Activated naive CD4-positive, alpha-beta T cell treated with anti-CD3 and anti-CD28 coated beads for 36 hours (primary cell): ENCODE measurements around the gene SHPK. TPM values are rescaled to one million over a fixed set of nuclear protein-coding genes. Genes with fewer than 3 reads are reported as not detected.

Source experiments
- CTCF ChIA-PET: fragments of 350-600 bp; sonication (Branson Sonifier 250); formaldehyde crosslinking; loops from one replicate; lab custom pipeline; 2021; ENCODE audit warnings: antibody characterized with exemption; lab: Charles Lee
- DNase-seq: peaks from one replicate; pipeline ENCODE4 v3.0.0-alpha.2; 2020
- H3K27ac Mint-ChIP-seq: one replicate; pipeline ENCODE4 v1.8.0; 2021; ENCODE audit warnings: mild to moderate bottlenecking, mixed read lengths
- H3K27me3 Mint-ChIP-seq: one replicate; pipeline ENCODE4 v1.8.0; 2021; ENCODE audit warnings: low read depth, mixed read lengths
- H3K36me3 Mint-ChIP-seq: one replicate; pipeline ENCODE4 v1.8.0; 2021; ENCODE audit warnings: low read depth, mixed read lengths
- H3K4me1 Mint-ChIP-seq: one replicate; pipeline ENCODE4 v1.8.0; 2021; ENCODE audit warnings: low read depth, mixed read lengths
- H3K4me3 Mint-ChIP-seq: one replicate; pipeline ENCODE4 v1.8.0; 2021; ENCODE audit warnings: mild to moderate bottlenecking, moderate library complexity, mixed read lengths
- H3K9me3 Mint-ChIP-seq: one replicate; pipeline ENCODE4 v1.8.0; 2021; ENCODE audit warnings: mixed read lengths
- intact Hi-C: fragments of 100-400 bp; cut with micrococcal nuclease; formaldehyde crosslinking; loops from one replicate; pipeline ENCODE4 v1.15.1; 2023
- total RNA-seq, 2 experiments: library from RNA; stranded (reverse); gene quantifications; one replicate each; pipeline ENCODE4 v1.2.3, GENCODE V29; 2021

The SHPK gene
- total RNA-seq = 1 to 10 TPM; 6.9 to 7.5 TPM

DNA sequence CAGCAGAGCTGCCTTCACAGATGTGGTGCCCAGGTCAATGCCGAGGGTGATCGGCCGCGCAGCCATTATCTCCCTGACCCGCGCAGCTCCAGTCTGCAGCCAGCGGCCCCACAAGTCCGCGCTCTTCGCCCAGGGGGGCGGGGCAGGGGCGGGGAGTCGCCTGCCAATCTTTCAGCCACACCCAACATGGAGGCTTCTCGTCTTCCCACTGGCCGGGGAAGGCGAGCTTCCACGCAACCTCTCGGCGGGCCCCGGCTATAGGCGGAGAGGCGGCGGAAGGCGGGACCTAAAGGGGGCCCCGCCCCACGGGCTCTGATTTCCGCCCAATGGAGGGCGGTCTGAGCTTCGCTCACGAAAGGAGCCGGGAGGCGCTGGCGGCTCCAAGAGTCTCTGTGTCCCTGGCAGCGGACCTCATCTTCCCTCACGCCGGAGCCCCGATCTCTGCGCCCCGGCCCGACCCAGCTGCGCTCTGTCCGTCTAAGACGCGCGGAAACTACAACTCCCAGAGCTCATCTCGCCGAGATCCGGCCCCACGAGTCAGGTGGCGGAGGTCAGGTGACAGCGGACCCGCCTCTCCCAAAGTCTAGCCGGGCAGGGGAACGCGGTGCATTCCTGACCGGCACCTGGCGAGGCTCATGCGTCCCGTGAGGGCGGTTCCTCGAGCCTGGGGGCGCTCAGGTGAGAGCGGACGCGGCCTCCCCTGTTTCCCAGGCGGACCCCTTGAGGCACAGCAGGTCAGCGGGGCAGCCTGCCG, at the start of gene SHPK, which contains the start of gene CTNS:
TSS of gene SHPK (minus strand) at position 97 of the 754 bp plus-strand sequence. CDS start at position 66, 31 bp downstream.
TSS of gene CTNS (plus strand) at position 607 of the 754 bp plus-strand sequence. CDS start 3,447 bp downstream, outside the sequence.
- peaks cover 30% of the 10 kb centered on the region for H3K4me1 Mint-ChIP-seq
- H3K27ac Mint-ChIP-seq = peak within 1 kb of the TSS; percentile 99
- intact Hi-C loops = loop anchor here (1.0 kb wide), 3 partner anchors 32 to 257 kb away; partner anchors contain the start of genes CAMKK1, EMC6, NCBP3 and TAX1BP3
- peaks cover 2% of the 10 kb centered on the region for H3K36me3 Mint-ChIP-seq
- CTCF ChIA-PET = interaction anchor here (0.7 to 1.2 kb wide), 2 partner anchors 100 to 192 kb away, joined by 3 read pairs; no protein-coding TSS in a partner anchor
- DNase-seq = peak; percentile 95
- no peaks in the 10 kb centered on the region for H3K27me3 Mint-ChIP-seq
- peak within 1 kb of the TSS; percentile 95 for H3K4me3 Mint-ChIP-seq
- no peaks in the 10 kb centered on the region for H3K9me3 Mint-ChIP-seq

DNA sequence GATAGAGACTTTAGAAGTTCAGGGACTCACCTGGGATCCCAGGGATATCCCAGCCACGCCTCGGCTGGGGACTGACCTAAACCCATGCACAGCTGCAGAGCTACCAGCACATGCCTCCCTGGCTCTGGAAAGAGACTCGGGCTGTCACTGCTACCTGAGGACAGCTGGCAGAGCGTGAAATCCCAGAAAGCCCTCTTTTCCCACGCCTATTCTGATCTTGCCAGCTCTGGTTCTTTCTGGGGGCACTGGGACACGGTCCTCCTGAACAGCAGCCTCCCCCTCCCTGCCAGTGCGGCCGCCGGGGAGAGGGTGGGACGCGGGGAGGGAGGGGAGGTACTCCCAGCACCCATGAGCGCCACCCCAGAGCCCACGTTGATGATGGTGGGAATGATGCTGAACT, 49.1 kb upstream of the SHPK start:
- no peak overlapping the region for H3K4me3 Mint-ChIP-seq
- H3K9me3 Mint-ChIP-seq = no peaks in the 10 kb centered on the region
- H3K4me1 Mint-ChIP-seq = peaks cover 7% of the 10 kb centered on the region
- peaks cover 13% of the 10 kb centered on the region for H3K36me3 Mint-ChIP-seq
- CTCF ChIA-PET = no interaction called here
- DNase-seq = no peak
- H3K27ac Mint-ChIP-seq = no peak overlapping the region
- intact Hi-C loops = no loop called here
- H3K27me3 Mint-ChIP-seq = no peaks in the 10 kb centered on the region

- Mint-ChIP-seq H3K36me3 (peaks cover 7% of the 10 kb centered on the region), H3K4me3 (no peak overlapping the region), H3K9me3 (no peaks in the 10 kb centered on the region), H3K27ac (no peak overlapping the region), H3K27me3 (no peaks in the 10 kb centered on the region), H3K4me1 (peaks cover 7% of the 10 kb centered on the region)
- intact Hi-C loops = loop anchor here (2.0 to 5.0 kb wide), 4 partner anchors 40 to 164 kb away; partner anchors contain the start of genes HASPIN and NCBP3
- CTCF ChIA-PET = interaction anchor here (0.6 to 2.7 kb wide), 24 partner anchors 9 to 1333 kb away, joined by 3 to 27 read pairs (median 4); partner anchors contain the start of genes HASPIN and P2RX5
- DNase-seq = peak; percentile 72
These were observed 47.0 kb upstream of the SHPK start for GRCh38 chr17:3683054-3683511.

DNA sequence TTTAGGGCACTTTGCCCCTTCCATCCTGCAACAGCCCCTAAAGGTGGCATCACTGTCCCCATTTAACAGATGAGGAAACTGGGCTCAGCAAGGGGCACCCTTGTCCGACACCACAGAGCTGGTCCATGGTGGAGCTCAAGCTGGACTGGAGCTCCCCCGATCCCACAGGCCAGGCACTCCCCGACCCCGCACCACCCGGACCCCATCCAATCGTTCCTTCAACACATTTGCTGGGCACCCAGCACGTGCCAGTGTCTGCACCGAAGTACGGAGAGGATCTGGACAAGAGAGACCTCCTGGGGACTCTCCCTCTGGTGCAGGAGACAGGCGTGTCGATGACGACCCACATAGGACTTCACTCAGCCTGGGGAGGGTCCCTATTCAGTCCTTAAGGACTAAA, 46.0 kb upstream of the SHPK start:
- H3K27ac Mint-ChIP-seq = no peak overlapping the region
- intact Hi-C loops = loop anchor here (2.0 to 5.0 kb wide), 4 partner anchors 41 to 165 kb away; partner anchors contain the start of genes HASPIN and NCBP3
- no peak overlapping the region for H3K4me3 Mint-ChIP-seq
- H3K4me1 Mint-ChIP-seq = peaks cover 7% of the 10 kb centered on the region
- peaks cover 7% of the 10 kb centered on the region for H3K36me3 Mint-ChIP-seq
- CTCF ChIA-PET = interaction anchor here (0.6 to 2.7 kb wide), 9 partner anchors 18 to 147 kb away, joined by 4 to 27 read pairs (median 5); partner anchors contain the start of gene HASPIN
- no peaks in the 10 kb centered on the region for H3K27me3 Mint-ChIP-seq
- no peak for DNase-seq
- H3K9me3 Mint-ChIP-seq = no peaks in the 10 kb centered on the region

DNA sequence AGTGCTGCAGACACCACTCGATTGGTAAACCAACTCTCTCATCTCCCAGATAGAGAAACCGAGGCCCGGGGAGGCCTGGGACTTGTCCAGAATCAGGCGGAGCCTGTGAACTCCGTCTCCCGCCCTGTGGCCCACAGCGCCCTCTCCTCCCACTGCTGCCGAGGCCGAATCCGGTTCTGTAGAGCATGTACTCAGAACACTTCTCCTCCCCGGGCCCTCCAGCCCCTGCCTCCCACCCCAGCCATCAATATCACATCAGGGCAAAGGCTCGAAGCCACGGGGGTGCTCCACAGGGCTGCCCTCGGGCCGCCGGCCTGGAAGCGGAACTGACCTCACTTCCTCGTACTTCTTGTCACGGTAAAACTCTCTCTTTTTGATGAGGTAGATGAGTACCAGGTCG, 45.5 kb upstream of the SHPK start:
- no peaks in the 10 kb centered on the region for H3K27me3 Mint-ChIP-seq
- H3K27ac Mint-ChIP-seq = no peak overlapping the region
- CTCF ChIA-PET = interaction anchor here (1.4 to 2.7 kb wide), 2 partner anchors 48 to 57 kb away, joined by 4 to 27 read pairs; no protein-coding TSS in a partner anchor
- no peaks in the 10 kb centered on the region for H3K9me3 Mint-ChIP-seq
- intact Hi-C loops = loop anchor here (5.0 kb wide), 1 partner anchor 166 kb away; the partner anchor contains the start of gene NCBP3
- no peak overlapping the region for H3K4me3 Mint-ChIP-seq
- peaks cover 7% of the 10 kb centered on the region for H3K4me1 Mint-ChIP-seq
- no peak for DNase-seq
- peaks cover 7% of the 10 kb centered on the region for H3K36me3 Mint-ChIP-seq

GRCh38 chr17:3681057-3681456, 45.0 kb upstream of the SHPK start:
- CTCF ChIA-PET = no interaction called here
- no peaks in the 10 kb centered on the region for H3K27me3 Mint-ChIP-seq
- intact Hi-C loops = loop anchor here (5.0 kb wide), 1 partner anchor 166 kb away; the partner anchor contains the start of gene NCBP3
- no peak for DNase-seq
- H3K27ac Mint-ChIP-seq = no peak overlapping the region
- no peak overlapping the region for H3K4me3 Mint-ChIP-seq
- H3K4me1 Mint-ChIP-seq = peaks cover 7% of the 10 kb centered on the region
- peaks cover 7% of the 10 kb centered on the region for H3K36me3 Mint-ChIP-seq
- no peaks in the 10 kb centered on the region for H3K9me3 Mint-ChIP-seq

DNA sequence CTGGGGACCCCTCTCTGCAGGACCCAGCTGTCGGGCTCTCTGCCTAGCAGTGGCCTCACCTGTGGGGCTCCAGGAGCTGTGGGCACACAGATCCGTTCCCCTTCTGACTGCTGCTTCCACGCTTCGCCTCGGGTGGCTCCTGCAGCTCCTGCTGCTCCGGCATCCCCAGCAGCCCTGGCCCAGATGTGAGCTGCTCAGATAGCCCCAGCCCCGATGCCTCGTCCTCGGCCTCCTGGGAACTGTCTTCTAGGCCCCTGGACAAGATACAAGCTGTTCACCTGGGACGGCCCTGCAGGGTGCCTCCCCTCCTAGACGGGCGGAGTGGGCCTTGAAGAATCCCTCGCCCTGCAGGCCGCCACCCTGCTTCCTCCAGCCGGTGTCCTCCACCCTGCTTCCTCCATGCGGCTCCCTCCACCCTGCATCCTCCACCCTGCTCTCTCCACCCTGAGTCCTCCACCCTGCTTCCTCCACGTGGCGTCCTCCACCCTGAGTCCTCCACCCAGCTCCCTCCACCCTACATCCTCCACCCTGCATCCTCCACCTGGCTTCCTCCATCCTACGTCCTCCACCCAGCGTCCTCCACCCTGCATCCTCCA, 43.6 kb upstream of the SHPK start:
- Mint-ChIP-seq H3K4me3 (no peak overlapping the region), H3K27ac (no peak overlapping the region), H3K27me3 (no peaks in the 10 kb centered on the region), H3K9me3 (no peaks in the 10 kb centered on the region), H3K36me3 (peaks cover 9% of the 10 kb centered on the region), H3K4me1 (peaks cover 7% of the 10 kb centered on the region)
- no peak for DNase-seq
- intact Hi-C loops = loop anchor here (5.0 kb wide), 1 partner anchor 168 kb away; the partner anchor contains the start of gene NCBP3
- CTCF ChIA-PET = interaction anchor here (1.0 kb wide), 1 partner anchor 31 kb away, joined by 3 read pairs; no protein-coding TSS in a partner anchor

DNA sequence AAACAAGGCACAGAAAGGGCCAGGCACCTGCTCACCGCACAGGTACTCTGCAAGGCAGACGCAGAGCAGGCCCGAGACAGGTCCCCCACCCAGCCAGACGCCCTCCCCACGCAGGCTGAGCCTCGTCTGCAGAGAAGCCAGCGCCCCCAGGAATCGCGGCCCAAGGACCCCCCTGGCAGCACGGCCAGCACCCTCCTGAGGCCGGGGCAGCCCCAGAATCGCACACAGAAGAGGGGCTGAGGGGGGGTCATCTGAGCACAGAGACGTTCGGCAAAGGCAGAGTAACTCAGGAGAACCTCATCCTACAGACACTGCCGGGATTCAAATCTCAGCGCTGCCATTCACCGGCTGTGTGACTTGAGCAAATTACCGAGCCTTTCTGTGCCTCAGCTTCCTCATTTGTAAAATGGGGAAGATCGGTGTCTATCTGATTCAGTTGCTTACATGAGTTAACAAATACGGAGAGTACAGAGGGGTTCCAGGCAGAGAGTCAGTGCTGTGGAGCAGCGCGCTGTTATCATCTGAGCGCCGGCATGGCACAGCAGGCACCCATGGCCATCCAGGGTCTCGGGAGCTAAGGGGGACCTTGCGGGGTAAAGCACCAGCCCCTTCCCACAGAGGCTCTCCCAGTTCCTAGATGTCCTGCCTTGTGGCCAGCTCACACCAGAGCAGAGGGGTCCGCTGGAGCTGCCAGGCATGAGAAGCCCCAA, 42.9 kb upstream of the SHPK start:
- peaks cover 9% of the 10 kb centered on the region for H3K36me3 Mint-ChIP-seq
- no peaks in the 10 kb centered on the region for H3K27me3 Mint-ChIP-seq
- DNase-seq = no peak
- H3K4me3 Mint-ChIP-seq = no peak overlapping the region
- CTCF ChIA-PET = interaction anchor here (1.0 kb wide), 1 partner anchor 32 kb away, joined by 3 read pairs; no protein-coding TSS in a partner anchor
- H3K27ac Mint-ChIP-seq = no peak overlapping the region
- peaks cover 7% of the 10 kb centered on the region for H3K4me1 Mint-ChIP-seq
- H3K9me3 Mint-ChIP-seq = no peaks in the 10 kb centered on the region
- intact Hi-C loops = no loop called here

GRCh38 chr17:3678095-3678820, 42.2 kb upstream of the SHPK start:
- H3K4me3 Mint-ChIP-seq = no peak overlapping the region
- intact Hi-C loops = no loop called here
- H3K27me3 Mint-ChIP-seq = no peaks in the 10 kb centered on the region
- no peak for DNase-seq
- CTCF ChIA-PET = no interaction called here
- peaks cover 6% of the 10 kb centered on the region for H3K4me1 Mint-ChIP-seq
- no peak overlapping the region for H3K27ac Mint-ChIP-seq
- H3K36me3 Mint-ChIP-seq = peaks cover 9% of the 10 kb centered on the region
- H3K9me3 Mint-ChIP-seq = no peaks in the 10 kb centered on the region

DNA sequence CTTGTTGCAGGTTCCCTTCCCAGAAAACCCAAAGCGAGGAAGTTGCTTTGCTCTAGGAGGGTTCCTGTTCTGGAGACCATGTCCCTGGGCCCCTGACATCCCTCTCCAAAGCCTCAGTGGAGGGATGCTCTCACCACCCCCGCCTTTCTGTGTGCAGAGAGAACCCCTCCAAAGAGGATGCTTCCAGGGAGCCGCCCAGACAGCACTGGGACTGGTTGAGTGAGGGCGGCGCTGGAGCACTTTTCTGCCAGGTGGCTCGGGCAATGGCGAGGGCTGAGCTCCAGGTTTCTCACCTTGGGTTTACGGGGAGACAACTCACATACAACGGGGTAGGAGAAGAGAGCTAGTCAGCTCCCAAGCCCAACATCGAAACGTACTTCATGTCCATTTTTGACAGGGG, 39.8 kb upstream of the SHPK start:
- CTCF ChIA-PET = no interaction called here
- no peaks in the 10 kb centered on the region for H3K27me3 Mint-ChIP-seq
- intact Hi-C loops = no loop called here
- no peaks in the 10 kb centered on the region for H3K9me3 Mint-ChIP-seq
- H3K36me3 Mint-ChIP-seq = peaks cover 3% of the 10 kb centered on the region
- H3K27ac Mint-ChIP-seq = no peak overlapping the region
- DNase-seq = no peak
- peaks cover under 1% of the 10 kb centered on the region for H3K4me1 Mint-ChIP-seq
- H3K4me3 Mint-ChIP-seq = no peak overlapping the region

- H3K27me3 Mint-ChIP-seq = no peaks in the 10 kb centered on the region
- intact Hi-C loops = no loop called here
- no peak for DNase-seq
- H3K9me3 Mint-ChIP-seq = no peaks in the 10 kb centered on the region
- CTCF ChIA-PET = interaction anchor here (0.8 kb wide), 1 partner anchor 10 kb away, joined by 3 read pairs; no protein-coding TSS in a partner anchor
- peaks cover 12% of the 10 kb centered on the region for H3K4me1 Mint-ChIP-seq
- peaks cover 6% of the 10 kb centered on the region for H3K36me3 Mint-ChIP-seq
- H3K4me3 Mint-ChIP-seq = no peak overlapping the region
- H3K27ac Mint-ChIP-seq = no peak overlapping the region
These were observed 36.5 kb upstream of the SHPK start for GRCh38 chr17:3672571-3672970.
